Heart right ventricle (tissue), 16 donors: ENCODE data around the gene WASHC4. TPM values are rescaled to one million over a fixed set of nuclear protein-coding genes. Genes with fewer than 3 reads are reported as not detected.

Source experiments
- ATAC-seq, 8 donors: fragments of 200-7000 bp; cut with Tn5 transposase; one replicate each; pipeline ENCODE4 v1.9.1; 2020; ENCODE audit warnings: mild to moderate bottlenecking in 8 of 8, moderate library complexity in 8 of 8, moderate number of reproducible peaks in 1 of 8
- DNase-seq, 2 donors: peaks; one replicate each; pipeline ENCODE4 v3.0.0-alpha.2; 2020
- H3K27ac ChIP-seq, 10 donors: fragments of 200-600 bp; sonication (generic) in 2 of 10; one replicate each; pipeline versions ENCODE4 v1.5.0 to v1.8.0; 2020 to 2022; ENCODE audit warnings: mild to moderate bottlenecking in 3 of 10
- H3K27me3 ChIP-seq, 7 donors: fragments of 200-600 bp; one replicate each; pipeline ENCODE4 v1.8.0; 2021 to 2022; ENCODE audit warnings: mild to moderate bottlenecking in 2 of 7
- H3K36me3 ChIP-seq, 9 donors: fragments of 200-600 bp; sonication (generic) in 1 of 9; one replicate each; pipeline versions ENCODE4 v1.5.0 to v1.8.0; 2020 to 2022; ENCODE audit warnings: mild to moderate bottlenecking in 2 of 9
- H3K4me1 ChIP-seq, 9 donors: fragments of 200-600 bp; sonication (generic) in 1 of 9; one replicate each; pipeline versions ENCODE4 v1.5.0 to v1.8.0; 2020 to 2022; ENCODE audit warnings: mild to moderate bottlenecking in 4 of 9
- H3K4me3 ChIP-seq, 10 donors: fragments of 200-600 bp; sonication (generic) in 2 of 10; one replicate each; pipeline versions ENCODE4 v1.5.0 to v1.8.0; 2020 to 2022; ENCODE audit warnings: mild to moderate bottlenecking in 7 of 10, moderate library complexity in 2 of 10
- H3K9me3 ChIP-seq, 11 donors: fragments of 200-600 bp in 10 of 11; sonication (generic) in 2 of 11; one replicate each; pipeline versions ENCODE4 v1.5.0 to v1.8.0; 2013 to 2022; ENCODE audit warnings: mild to moderate bottlenecking in 2 of 11, control low read depth in 1 of 11, moderate library complexity in 1 of 11
- WGBS, 2 donors: extraction: QIAGEN DNeasy Blood & Tissue Kit; methylation state at CpG; one replicate each; pipeline ENCODE4 v1.1.7; 2013; ENCODE audit warnings: inconsistent platforms in 1 of 2; 5-methylcytosine and 5-hydroxymethylcytosine counted together
- intact Hi-C, 10 donors: fragments of 100-400 bp; cut with DNase I; formaldehyde crosslinking; loops; one replicate each; pipeline versions ENCODE4 v1.11.1 to v1.14.2; 2022
- polyA plus RNA-seq, 2 donors: library from polyadenylated mRNA; stranded (reverse); fragments of 200-250 nt; gene quantifications; one replicate each; pipeline ENCODE4 v1.2.3, GENCODE V29; 2013
- total RNA-seq, 10 donors: library from RNA; stranded (reverse); fragmentation: NEBNext Ultra II Directional in 3 of 10; extraction: Animal tissue kit (Norgen Biotek cat#: 25700) in 3 of 10; gene quantifications; one replicate each; pipeline versions ENCODE4 v1.2.1 to v1.2.4, GENCODE V29; 2021 to 2023
- TF ChIP-seq, protein P1 (sequence below), 9 donors: fragments of 200-600 bp; sonication (generic) in 2 of 9; IDR thresholded peaks; one replicate each; pipeline versions ENCODE4 v1.5.0 to v1.8.0; 2021 to 2022; ENCODE audit warnings: antibody characterized with exemption in 9 of 9, mild to moderate bottlenecking in 5 of 9, moderate library complexity in 1 of 9
- donor health status: Arrhythmogenic right ventricular cardiomyopathy.
- donor health status: ischemic (EF 13 %, LVEDD 7.1; RV severe dilation, severe dysfunction).
- donor health status: healthy with polysubstance abuse.
- donor health status: DM: no; HTN: yes; CAD: no.
- donor health status: DM: no; HTN: no; CAD: no.
- donor health status: ischemic (EF 25% LVEDD 6.9; RV normal size, moderate dysfunction).
- donor health status: ischemic (EF 25% LVEDD 5.7; RV mildly dilated, moderate dysfunction).
- donor health status: healthy.
- donor health status: DM: yes; HTN: yes; CAD: no.
- donor health status: Ischemic cardiomyopathy.
- donor health status: ischemic (EF 35%, LVEDD 5.7; RV mildly dilated, moderate dysfunction).
- donor health status: nonischemic (EF 11% LVEDD 7.7; RV severe dilation, severe dysfunction).
- donor health status: DM: yes; HTN: yes; CAD: no.
- donor health status: PGD.
- donor health status: ischemic (EF 29% LVEDD 5.4; RV normal size, mild dysfunction).
- donor health status: nonischemic (EF 23%, LVEDD 6.1; RV moderate dilation, normal function).

WASHC4 gene
- total and polyA plus RNA-seq, 12 donors = 7.2 to 31.8 (median 23.8) TPM

DNA sequence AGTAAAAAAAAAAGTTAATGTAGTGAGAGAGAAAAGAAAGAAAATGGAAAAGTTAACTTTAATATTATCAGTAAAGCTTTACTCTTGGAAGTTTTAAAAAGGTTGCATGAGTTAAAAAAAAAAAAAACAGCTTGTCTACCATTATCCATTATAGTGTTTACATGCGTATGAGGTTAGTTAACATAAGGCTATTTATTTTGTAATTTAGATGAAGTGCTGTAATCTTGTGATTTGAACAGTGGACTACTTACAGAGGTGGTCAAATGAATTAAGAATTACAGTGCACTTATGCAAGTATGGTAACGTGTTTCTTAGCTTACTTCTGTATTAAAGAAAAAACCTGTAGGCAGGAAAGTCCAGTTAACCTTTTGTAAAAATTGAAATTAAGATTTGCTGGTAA, 30.7 kb downstream of the WASHC4 start:
- intact Hi-C loops = no loop called here
- Histone ChIP-seq H3K9me3 (no peaks in the 10 kb centered on the region), H3K4me1 (peaks cover 0 to 6% (median 0%) of the 10 kb centered on the region in 9 donors)

DNA sequence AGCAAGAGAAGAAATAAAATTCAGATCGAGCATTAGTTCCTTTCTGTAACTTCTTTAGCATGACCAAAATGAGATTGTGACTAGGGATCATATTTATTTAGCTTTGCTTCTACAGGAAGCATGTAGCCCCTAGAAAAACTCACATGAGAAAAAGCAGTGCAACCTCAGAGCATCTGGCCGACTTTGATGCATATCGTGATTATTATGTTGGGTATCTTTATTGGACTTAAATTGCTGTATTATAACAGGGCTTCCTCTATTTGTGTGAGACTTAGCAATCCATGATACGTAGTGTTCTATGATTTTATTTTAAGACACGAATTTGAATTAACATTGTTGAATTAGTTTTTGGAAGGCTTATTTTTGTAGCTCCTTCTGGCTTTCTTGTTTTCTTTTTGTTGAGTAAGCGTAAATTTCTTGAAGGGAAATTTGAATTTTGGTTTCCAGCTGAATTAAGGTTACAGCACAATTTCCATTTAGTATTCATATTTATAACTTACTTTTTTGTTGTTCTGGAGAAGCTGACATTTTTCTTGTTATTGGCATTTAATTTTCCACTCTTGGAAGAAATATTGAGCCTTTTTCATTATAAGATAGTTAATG, 33.9 kb downstream of the WASHC4 start:
- no peak for ATAC-seq
- intact Hi-C loops = no loop called here
- Histone ChIP-seq H3K4me3 (no peak overlapping the region), H3K36me3 (peaks cover 0 to 100% (median 26%) of the 10 kb centered on the region in 9 donors), H3K4me1 (peaks cover 0 to 13% (median 0%) of the 10 kb centered on the region in 9 donors), H3K27ac (no peak overlapping the region), H3K9me3 (no peaks in the 10 kb centered on the region), H3K27me3 (no peaks in the 10 kb centered on the region)
- DNase-seq = no peak
- TF ChIP-seq, protein P1, sequence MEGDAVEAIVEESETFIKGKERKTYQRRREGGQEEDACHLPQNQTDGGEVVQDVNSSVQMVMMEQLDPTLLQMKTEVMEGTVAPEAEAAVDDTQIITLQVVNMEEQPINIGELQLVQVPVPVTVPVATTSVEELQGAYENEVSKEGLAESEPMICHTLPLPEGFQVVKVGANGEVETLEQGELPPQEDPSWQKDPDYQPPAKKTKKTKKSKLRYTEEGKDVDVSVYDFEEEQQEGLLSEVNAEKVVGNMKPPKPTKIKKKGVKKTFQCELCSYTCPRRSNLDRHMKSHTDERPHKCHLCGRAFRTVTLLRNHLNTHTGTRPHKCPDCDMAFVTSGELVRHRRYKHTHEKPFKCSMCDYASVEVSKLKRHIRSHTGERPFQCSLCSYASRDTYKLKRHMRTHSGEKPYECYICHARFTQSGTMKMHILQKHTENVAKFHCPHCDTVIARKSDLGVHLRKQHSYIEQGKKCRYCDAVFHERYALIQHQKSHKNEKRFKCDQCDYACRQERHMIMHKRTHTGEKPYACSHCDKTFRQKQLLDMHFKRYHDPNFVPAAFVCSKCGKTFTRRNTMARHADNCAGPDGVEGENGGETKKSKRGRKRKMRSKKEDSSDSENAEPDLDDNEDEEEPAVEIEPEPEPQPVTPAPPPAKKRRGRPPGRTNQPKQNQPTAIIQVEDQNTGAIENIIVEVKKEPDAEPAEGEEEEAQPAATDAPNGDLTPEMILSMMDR (IDR thresholded peaks at IDR 0.05) = no peak
- 90 to 93% methylated on average over 6 of the region's 6 CpGs for WGBS, 2 donors

More for the DNA sequence above, 30.7 kb downstream of the WASHC4 start:
- DNase-seq (no peak), ATAC-seq (no peak)
- TF ChIP-seq, protein P1 (IDR thresholded peaks at IDR 0.05) = no peak
- H3K27me3 ChIP-seq = no peaks in the 10 kb centered on the region
- WGBS, 2 donors = 87 to 92% methylated on average over 2 of the region's 2 CpGs
- H3K27ac ChIP-seq = no peak overlapping the region
- H3K4me3 ChIP-seq = no peak overlapping the region
- peaks cover 0 to 100% (median 20%) of the 10 kb centered on the region in 9 donors for H3K36me3 ChIP-seq

DNA sequence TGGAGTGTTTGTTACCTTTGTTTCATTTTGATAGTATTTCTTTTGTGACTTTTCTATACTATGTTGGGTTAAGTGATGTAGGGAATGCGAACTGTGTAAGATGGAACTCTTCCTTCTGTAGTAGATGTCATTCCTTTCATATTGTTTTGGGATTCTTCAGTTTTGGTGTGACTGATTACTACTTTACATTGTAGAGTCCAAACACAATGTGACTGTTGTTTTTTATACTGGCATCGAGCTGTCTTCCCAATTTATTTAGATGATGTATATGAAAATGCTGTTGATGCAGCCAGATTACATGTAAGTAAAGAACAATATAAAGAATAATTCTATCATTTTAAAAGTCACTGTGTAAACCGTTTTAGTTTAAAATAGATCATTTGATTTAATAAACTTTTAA, 34.7 kb downstream of the WASHC4 start:
- 95 to 96% methylated on average over 3 of the region's 3 CpGs for WGBS, 2 donors
- H3K9me3 ChIP-seq = no peaks in the 10 kb centered on the region
- intact Hi-C loops = no loop called here
- no peak for ATAC-seq
- H3K27me3 ChIP-seq = no peaks in the 10 kb centered on the region
- H3K36me3 ChIP-seq = peaks cover 0 to 100% (median 34%) of the 10 kb centered on the region in 9 donors
- H3K27ac ChIP-seq = no peak overlapping the region
- H3K4me3 ChIP-seq = no peak overlapping the region
- DNase-seq = no peak
- H3K4me1 ChIP-seq = peaks cover 0 to 13% (median 0%) of the 10 kb centered on the region in 9 donors
- TF ChIP-seq, protein P1 (IDR thresholded peaks at IDR 0.05) = no peak

DNA sequence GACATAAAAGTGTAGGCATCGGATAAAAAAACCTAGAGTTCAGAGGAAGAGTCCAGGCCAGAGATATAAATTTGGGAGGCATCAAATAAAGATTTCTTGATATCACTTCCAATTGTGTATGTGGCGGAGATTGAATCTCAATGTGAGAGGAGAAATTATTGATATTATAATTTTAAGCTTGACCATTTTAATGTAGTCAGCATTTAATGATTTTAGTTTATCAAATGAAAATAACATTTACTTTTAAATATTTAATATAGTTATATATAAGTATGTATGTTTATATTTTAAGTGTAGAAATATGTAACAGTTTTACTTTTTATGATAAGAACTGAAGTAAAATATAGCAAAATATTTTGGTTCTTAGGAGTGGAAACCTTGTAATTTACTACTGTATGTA, 48.7 kb downstream of the WASHC4 start:
- TF ChIP-seq, protein P1 (IDR thresholded peaks at IDR 0.05) = no peak
- intact Hi-C loops = no loop called here
- Histone ChIP-seq H3K36me3 (peaks cover 0 to 100% (median 69%) of the 10 kb centered on the region in 9 donors), H3K27ac (no peak overlapping the region), H3K4me3 (no peak overlapping the region), H3K9me3 (no peaks in the 10 kb centered on the region), H3K4me1 (no peaks in the 10 kb centered on the region), H3K27me3 (no peaks in the 10 kb centered on the region)
- ATAC-seq = no peak
- 97 to 99% methylated on average over 2 of the region's 2 CpGs for WGBS, 2 donors
- DNase-seq = no peak
